Colon (tissue), 2 donors: ENCODE measurements around the gene CPN1.

Experiments
- FAIRE-seq: peaks from 2 replicates; lab custom pipeline; 2012; peaks lifted over from hg19 to GRCh38; lab: Jason Lieb, UNC
- donor health status: control.
- donor health status: control.

CPN1 gene

GRCh38 chr10:100076750-100077149 lies 4.9 kb downstream of the CPN1 start:
- FAIRE-seq: no peak

- no peak for FAIRE-seq
Observed at GRCh38 chr10:100075426-100076220, 6.0 kb downstream of the CPN1 start.

GRCh38 chr10:100072514-100072913 lies 9.2 kb downstream of the CPN1 start:
- FAIRE-seq: no peak

GRCh38 chr10:100071529-100071928 lies 10.1 kb downstream of the CPN1 start:
- no peak for FAIRE-seq

GRCh38 chr10:100067466-100067865 lies 14.2 kb downstream of the CPN1 start:
- FAIRE-seq: no peak

DNA sequence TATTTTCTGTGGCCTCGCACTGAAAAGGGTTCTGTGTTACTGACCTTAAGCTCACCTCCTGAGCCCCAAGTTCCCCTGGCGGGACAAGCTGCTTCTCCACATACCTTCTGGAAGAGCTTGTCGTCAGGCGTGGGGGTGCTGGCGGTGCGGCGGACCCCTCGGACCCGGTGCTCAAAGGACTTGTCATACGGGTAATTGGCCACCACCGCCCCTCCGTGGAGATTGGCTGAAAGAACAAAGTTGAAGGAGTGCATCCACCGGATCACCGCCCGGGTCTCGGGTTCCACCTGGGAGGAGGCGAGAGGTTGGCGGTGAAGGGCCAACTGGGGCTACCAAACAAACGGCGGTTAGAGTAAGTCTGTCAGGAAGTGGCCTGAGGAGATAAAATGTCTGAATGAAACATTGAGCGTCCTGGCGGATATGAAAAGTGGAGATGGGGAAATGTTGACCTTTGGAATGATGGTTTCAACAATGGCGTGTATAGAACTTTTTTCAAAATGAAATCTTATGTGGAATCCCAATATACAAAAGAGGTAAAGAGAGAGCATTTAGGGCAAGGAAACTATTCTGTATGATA lies 16.5 kb downstream of the CPN1 start:
- FAIRE-seq: no peak

DNA sequence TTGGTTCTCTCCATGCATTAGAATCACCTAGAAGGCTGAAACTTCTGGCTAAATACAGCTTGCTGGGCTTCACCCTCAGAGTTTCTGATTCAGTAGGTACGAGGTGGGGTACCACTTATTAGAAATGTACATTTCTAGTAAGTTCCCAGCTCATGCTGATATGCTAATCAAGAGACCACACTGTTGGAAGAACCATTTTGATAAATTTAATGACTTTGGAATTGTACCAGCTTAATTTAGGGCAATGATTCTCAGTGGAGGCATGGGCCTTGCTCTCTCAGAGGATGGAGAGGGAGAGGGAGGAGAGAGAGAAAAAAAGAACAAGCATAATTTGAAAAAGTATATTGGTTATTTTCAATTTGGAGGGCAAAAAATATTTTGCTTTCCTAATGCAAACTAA lies 20.3 kb downstream of the CPN1 start:
- no peak for FAIRE-seq

DNA sequence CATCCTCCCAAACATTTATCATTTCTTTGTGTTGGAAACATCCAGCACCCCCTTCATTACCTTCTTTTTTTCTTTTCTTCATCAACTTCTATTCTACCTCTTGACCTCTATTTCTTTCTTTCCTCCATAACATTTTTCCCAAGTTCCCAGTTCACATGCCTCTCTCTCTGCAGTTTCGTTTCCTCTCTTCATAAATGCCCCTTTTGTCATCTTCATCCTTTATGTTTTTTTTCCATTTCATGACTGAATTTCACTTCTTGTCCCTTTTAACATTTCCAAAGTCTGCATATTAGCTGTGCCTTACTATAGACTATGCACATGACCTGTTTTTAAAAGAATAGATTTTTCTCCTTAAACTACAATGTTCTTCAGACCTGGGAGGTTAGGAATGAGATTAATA lies 23.7 kb downstream of the CPN1 start:
- no peak for FAIRE-seq

- no peak for FAIRE-seq
Observed at GRCh38 chr10:100053686-100054460, 27.8 kb downstream of the CPN1 start.

DNA sequence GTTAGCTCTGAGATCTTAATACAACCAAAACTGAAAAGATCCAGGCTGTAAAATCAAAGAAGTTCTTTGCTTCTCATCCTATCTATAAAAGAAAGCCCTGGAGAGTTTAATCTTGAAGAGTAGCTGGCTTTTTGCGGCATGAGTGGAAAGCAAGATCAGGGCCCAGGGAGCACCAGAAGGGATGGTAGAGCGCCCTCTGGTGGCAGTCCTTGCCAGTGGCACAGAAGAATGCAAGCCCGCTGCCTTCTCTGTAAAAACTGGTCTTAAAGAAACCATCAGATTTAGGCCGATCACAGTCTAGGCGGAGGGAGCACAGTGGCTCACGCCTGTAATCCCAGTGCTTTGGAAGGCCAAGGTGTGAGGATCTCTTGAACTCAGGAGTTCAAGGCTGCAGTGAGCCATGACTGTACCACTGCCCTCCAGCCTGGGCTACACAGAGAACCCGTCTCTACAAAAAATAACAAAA lies 35.6 kb downstream of the CPN1 start:
- no peak for FAIRE-seq

DNA sequence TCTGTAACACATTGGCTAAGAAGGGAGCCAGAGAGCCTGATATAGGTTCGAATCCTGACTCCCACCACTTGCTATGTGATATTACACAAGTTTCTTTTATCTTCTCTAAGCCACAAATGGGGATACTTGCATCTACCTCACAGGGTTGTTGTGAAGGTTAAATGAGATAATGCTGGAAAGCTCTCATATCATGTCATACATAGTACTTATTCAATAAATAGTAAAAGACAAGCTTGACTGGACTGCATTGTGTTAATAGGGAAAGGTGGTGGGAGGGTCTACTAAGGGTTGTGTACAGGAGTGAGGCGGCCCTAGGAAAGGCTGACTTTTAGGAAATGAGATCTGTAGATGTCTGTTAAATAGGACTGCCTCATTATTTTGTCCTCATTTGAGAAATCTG lies 36.1 kb downstream of the CPN1 start:
- no peak for FAIRE-seq

DNA sequence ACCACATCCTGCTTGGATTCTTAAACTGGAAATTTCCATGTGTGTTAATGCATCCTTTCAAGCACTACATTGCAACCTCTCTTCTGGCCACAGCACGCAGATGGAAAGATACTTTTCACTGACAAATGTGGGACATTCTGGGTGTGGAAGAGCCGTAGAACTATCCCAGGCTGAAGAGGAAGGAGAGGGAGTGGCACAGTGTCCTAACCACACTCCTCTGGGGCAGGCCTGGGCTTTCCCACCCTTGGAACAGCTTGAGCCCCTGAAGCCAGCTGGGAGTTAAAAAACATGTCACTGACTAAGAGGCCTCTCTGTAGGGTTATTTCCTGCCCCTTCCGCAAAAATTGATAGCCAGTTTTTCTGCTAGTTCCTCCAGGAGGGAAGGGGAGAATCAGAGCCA lies 37.9 kb downstream of the CPN1 start:
- FAIRE-seq: no peak

DNA sequence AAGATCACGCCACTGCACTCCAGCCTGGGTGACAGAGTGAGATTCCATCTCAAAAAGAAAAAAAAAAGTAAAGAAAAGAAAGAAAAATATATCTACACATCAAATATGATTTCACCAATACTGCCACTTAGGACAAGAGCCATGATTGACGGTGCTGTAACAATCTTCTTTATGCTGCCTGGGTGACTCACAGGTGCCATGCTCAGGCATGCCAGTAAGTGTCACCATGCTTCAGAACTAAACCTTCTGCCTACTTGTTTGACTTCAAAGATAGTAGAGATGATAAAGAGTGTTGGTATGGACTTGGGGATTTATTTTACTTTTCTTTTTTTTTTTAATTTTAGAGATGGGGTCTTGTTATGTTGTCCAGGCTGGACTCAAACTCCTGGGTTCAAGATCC lies 38.3 kb downstream of the CPN1 start:
- no peak for FAIRE-seq

DNA sequence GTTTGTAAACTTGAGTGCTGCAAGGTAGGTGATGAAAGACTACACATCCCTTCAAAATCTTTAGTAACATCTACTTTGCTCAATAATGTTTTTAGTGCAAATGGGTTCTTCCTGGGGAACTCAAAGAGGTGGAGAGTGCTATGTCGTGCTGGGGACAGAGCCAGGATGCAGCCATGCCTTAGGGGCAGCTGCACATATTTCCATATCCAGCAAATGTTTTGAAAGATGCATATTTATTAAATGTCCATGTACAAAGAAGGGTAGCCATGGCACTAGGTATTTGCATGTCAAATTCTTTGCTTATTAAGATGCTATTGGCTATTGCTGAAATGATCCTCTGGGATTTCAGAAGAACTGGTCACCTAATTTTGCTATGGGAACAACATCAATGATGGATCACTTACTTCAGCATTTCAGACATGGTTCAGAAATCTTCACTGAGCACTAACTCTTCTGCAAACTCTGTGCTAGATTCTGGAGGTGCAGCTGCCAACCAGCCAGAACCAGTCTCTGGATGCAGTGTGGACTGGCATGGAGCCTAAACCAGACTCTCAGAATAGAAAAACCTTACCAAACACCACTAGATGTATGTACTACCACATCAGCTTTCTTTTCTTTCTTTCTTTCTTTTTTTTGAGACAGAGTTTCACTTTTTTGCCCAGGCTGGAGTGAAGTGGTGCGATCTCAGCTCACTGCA lies 40.2 kb downstream of the CPN1 start:
- FAIRE-seq: no peak

DNA sequence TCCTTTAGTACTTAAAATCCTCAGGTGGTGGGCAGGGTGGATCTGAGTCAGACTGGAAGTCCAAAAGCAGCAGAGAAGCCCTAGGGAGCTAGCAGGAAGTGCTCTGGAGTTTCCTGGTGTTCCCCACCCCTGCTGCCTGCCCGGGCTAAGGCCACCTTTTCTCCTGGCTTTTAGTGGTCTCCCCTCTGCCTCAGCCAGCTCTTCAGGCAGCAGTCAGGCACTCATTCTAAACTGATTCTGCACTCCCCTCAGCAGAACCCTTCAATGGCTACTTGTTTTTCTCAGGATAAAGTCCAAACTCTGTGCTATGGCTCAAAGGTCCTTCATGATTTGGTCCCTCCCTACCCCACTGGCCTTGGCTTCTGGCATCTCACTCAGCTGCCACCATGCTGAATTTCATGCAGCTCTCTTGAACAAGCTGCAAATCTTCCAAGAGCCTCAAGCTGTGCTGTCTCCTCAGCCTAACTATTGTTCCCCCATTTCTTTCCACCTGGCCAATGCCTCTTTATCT lies 43.1 kb downstream of the CPN1 start:
- FAIRE-seq: no peak

GRCh38 chr10:100037758-100038315 lies 43.8 kb downstream of the CPN1 start:
- no peak for FAIRE-seq

DNA sequence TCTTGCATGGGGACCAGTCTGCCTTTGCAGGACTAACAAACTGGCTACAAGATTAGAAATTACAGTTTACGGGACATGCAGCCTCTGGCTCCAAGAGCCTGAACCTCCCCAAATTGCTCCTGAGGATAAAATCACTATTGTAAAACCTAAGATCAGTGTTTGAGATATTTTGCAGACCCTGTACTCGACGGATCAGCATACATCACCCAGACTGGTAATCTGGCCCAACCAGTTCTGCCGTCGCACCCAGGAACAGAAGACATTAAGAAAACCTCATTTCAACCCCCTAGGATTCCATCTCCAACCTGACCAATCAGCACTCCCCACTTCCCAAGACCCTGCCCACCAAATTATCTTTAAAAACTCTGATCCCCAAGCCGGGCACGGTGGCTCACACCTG lies 44.8 kb downstream of the CPN1 start:
- no peak for FAIRE-seq

DNA sequence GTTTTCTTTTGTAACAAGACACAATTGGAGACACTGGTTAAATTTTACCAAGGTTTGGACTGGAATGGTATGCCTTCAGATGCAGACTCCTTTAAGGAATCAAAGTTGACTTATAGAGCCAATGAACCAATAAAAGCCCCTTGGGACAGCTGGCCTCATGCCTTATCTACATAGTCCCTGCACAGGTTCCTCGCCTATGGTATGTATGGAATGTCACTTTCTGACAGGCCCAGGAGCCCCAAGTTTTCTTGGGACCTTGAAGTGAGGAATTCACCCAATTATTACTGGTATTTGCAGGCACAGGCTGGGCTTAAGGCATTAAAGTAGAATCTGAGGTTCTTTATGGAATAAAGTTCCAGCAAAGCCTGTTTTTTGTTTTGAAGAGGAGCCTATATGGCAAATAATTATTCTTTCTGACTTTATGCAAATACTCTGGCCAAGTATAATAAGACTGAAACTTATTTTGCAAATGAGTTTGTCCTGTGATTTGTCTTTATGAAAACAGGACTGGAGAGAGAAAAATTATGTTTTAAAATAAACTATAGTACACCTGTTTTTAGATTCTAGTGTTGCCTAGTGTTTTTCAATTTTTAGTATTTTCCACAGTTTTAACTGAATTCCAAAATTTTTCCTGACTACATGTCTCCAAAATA lies 47.8 kb downstream of the CPN1 start:
- no peak for FAIRE-seq

- FAIRE-seq: no peak
Observed at GRCh38 chr10:100027416-100027815, 54.3 kb downstream of the CPN1 start.

- no peak for FAIRE-seq
Observed at GRCh38 chr10:100025576-100025975, 56.1 kb downstream of the CPN1 start.

- no peak for FAIRE-seq
Observed at GRCh38 chr10:100024748-100025147, 56.9 kb downstream of the CPN1 start.
